ENCODE results near the gene LARP4B.

- TF ChIP-seq CTCF (IDR thresholded peaks at IDR 0.05; ENCODE audit: extremely low read depth in 1 of 2, insufficient read depth in 1 of 2, low read depth in 1 of 2, low read length in 2 of 2), result no peak
- no peak for TF ChIP-seq POLR2A (IDR thresholded peaks at IDR 0.05; ENCODE audit: low read depth, low read length)
- TF ChIP-seq FOS (IDR thresholded peaks at IDR 0.05; ENCODE audit: borderline replicate concordance, insufficient read depth, low read length), result no peak
- no peak for TF ChIP-seq GATA2 (IDR thresholded peaks at IDR 0.05; ENCODE audit: insufficient read depth, insufficient read length, low read depth, low read length)
- no peak for TF ChIP-seq POLR2AphosphoS5 (IDR thresholded peaks at IDR 0.05; ENCODE audit: insufficient read depth, low read depth, low read length)
- TF ChIP-seq JUN (IDR thresholded peaks at IDR 0.05; ENCODE audit: borderline replicate concordance, insufficient read depth, insufficient read length, low read depth), result no peak
- no peak for TF ChIP-seq MAX (IDR thresholded peaks at IDR 0.05; ENCODE audit: insufficient read depth, insufficient read length)
- TF ChIP-seq EZH2 (IDR thresholded peaks at IDR 0.05; ENCODE audit: borderline replicate concordance, low read depth, low read length, severe bottlenecking), result no peak
- TF ChIP-seq MYC (IDR thresholded peaks at IDR 0.05; ENCODE audit: low read depth, low read length), result no peak
Observed at GRCh38 chr10:759898-760477, 171.5 kb downstream of the LARP4B start.

Measured in endothelial cell of umbilical vein (primary cell).